Measurements from ENCODE around the gene CSF1. TPM values are rescaled to one million over a fixed set of nuclear protein-coding genes. Genes with fewer than 3 reads are reported as not detected.
"Not testable (repeated sequence)": the region's sequence is repeated elsewhere in the genome, so short reads cannot be mapped to it uniquely, and the experiment has no call there.

CSF1 gene
- total RNA-seq, 1 donor from 2014 or later = 5.8 TPM

- DNase-seq (ENCODE audit: low spot score) = no peak
These were observed 8.0 kb downstream of the CSF1 start for GRCh38 chr1:109918671-109919070.

- no peak for DNase-seq (ENCODE audit: low spot score)
These were observed 8.7 kb downstream of the CSF1 start for GRCh38 chr1:109919303-109919702.

- DNase-seq (ENCODE audit: low spot score) = not testable (repeated sequence)
These were observed 9.7 kb downstream of the CSF1 start for GRCh38 chr1:109920391-109920790.

DNA sequence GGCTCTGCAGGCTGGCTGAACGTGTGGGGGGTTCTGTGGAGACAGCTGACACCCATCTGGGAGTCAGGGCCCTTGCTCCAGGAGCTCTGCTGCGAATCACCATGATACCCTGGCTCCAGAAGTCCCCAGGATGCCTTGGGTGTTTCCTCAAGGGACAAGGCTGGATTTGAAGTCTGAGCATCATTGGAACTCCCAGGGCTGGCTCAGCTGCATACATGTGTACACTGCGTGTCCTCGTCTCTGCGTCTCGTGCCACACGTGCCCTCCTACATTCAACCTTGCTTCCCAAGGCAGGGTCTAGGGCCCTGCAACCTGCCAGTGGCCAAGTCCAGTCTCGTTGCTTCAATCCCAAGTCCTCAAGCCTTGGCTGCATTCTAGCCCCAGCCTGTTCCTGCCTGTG is 11.7 kb downstream of the CSF1 start:
- DNase-seq (ENCODE audit: low spot score) = no peak

DNA sequence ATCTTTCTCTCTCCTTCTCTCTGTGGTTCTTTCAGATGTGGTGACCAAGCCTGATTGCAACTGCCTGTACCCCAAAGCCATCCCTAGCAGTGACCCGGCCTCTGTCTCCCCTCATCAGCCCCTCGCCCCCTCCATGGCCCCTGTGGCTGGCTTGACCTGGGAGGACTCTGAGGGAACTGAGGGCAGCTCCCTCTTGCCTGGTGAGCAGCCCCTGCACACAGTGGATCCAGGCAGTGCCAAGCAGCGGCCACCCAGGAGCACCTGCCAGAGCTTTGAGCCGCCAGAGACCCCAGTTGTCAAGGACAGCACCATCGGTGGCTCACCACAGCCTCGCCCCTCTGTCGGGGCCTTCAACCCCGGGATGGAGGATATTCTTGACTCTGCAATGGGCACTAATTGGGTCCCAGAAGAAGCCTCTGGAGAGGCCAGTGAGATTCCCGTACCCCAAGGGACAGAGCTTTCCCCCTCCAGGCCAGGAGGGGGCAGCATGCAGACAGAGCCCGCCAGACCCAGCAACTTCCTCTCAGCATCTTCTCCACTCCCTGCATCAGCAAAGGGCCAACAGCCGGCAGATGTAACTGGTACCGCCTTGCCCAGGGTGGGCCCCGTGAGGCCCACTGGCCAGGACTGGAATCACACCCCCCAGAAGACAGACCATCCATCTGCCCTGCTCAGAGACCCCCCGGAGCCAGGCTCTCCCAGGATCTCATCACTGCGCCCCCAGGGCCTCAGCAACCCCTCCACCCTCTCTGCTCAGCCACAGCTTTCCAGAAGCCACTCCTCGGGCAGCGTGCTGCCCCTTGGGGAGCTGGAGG is 12.7 kb downstream of the CSF1 start:
- DNase-seq (ENCODE audit: low spot score) = no peak

DNA sequence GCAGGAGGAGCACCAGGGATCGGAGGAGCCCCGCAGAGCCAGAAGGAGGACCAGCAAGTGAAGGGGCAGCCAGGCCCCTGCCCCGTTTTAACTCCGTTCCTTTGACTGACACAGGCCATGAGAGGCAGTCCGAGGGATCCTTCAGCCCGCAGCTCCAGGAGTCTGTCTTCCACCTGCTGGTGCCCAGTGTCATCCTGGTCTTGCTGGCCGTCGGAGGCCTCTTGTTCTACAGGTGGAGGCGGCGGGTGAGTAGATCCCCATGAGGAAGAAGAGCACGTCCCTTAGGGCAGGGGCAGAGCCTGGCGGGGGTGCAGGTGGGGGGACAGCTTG is 13.3 kb downstream of the CSF1 start:
- no peak for DNase-seq (ENCODE audit: low spot score)

- DNase-seq (ENCODE audit: low spot score) = peak; percentile 83
These were observed 13.7 kb downstream of the CSF1 start for GRCh38 chr1:109924316-109924715.

- no peak for DNase-seq (ENCODE audit: low spot score)
These were observed 14.7 kb downstream of the CSF1 start for GRCh38 chr1:109925159-109925990.

DNA sequence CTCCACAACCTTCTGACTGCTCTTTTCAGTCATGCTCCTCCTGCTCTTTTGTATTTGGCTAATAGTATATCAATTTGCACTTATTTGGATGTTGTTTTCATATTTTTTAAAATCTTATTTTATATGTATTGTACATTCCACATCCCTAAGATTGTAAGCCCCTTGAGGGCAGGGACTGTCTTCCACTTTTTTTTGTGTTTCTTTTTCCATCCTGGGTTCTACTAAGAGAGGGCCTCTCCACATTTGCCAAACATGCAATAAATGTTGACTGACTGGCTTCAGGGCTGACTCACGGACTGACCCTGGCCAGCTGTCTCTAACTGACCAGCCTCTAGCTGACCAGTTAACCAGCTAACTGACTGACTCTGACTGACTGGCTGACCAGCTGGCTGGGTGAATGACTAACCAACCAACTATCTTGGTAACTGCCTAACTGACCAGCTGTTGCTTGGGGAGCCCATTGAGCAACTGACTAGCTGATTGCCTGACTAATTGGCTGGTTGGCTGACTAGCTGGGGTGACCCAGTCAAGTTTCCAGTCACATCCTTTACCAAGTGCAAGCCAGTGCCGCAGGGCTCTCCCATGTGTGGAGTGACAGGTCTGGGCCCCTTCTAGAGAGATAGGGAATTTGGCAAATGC is 16.1 kb downstream of the CSF1 start:
- no peak for DNase-seq (ENCODE audit: low spot score)

DNA sequence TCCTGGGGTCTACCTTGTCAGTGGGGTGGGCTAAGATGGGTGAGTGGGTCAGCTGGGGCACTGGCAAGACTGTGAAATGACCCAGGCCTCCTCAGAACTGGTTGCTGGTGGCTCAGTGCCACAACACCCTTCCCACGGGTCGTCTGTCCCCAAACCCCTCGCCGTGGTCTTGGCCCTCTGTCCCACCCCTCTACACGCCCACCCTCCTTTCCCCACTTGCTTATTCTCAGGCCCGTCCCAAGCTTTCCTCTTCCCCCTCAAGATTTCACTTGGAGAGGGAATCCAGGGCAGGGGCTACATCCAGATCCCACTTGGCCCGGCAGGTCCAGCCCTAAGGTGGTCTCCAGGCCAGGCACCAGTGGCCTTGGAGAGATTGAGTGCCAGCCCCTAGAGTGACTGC is 16.7 kb downstream of the CSF1 start:
- no peak for DNase-seq (ENCODE audit: low spot score)

DNA sequence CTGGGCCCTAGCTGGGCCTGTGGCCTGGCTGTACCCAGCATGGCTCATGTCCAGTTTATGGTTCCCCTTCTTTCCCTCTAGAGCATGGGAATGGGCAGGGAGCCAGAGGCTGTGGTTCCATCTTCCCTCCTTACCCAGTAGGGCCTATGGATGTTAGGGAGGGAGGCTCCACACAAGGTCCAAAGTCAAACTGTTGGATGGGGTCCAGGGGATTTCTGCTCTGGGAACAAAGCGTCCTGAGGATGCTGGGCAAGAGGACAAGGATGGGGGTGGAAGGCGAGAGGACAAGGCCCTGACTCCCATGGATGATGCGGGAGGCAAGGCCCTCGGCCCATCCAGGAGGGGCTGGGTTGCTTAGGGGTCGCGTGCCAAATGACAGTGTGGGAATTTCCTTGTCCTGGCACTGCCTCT is 17.3 kb downstream of the CSF1 start:
- peak; percentile 69 for DNase-seq (ENCODE audit: low spot score)

- DNase-seq (ENCODE audit: low spot score) = peak; percentile 85
These were observed 18.0 kb downstream of the CSF1 start for GRCh38 chr1:109928591-109929111.

- no peak for DNase-seq (ENCODE audit: low spot score)
These were observed 18.5 kb downstream of the CSF1 start for GRCh38 chr1:109929170-109929569.

DNA sequence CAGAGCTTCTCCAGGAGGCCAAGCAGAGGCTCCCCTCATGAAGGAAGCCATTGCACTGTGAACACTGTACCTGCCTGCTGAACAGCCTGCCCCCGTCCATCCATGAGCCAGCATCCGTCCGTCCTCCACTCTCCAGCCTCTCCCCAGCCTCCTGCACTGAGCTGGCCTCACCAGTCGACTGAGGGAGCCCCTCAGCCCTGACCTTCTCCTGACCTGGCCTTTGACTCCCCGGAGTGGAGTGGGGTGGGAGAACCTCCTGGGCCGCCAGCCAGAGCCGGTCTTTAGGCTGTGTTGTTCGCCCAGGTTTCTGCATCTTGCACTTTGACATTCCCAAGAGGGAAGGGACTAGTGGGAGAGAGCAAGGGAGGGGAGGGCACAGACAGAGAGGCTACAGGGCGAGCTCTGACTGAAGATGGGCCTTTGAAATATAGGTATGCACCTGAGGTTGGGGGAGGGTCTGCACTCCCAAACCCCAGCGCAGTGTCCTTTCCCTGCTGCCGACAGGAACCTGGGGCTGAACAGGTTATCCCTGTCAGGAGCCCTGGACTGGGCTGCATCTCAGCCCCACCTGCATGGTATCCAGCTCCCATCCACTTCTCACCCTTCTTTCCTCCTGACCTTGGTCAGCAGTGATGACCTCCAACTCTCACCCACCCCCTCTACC is 19.1 kb downstream of the CSF1 start:
- no peak for DNase-seq (ENCODE audit: low spot score)

- DNase-seq (ENCODE audit: low spot score) = no peak
These were observed 19.8 kb downstream of the CSF1 start for GRCh38 chr1:109930252-109930993.

DNA sequence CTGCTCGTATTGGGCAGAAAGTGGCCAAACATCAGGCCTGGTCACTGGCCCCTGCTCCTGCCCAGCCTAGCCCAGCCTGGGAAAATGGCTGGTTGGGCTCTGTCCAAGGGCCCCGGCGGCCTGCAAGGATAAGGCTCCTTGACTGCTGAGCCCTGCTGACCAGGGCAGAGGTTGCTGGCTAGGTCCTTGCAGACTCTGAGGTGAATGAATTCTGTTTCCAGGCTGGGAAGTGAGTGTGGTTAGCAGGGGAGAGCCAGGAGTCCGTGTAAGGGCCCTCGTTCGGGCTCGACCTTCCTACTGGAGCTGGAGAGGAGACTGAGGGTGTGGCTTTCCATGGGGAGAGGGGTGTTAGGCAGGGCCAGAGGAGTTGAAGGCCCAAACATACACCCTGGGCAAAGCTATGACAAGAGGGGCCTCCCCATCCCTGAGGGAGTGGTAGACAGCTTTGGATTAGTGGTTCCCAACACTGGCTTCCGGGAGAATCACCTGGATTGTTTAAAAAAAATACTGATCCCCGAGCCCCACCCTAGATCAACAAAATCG is 20.6 kb downstream of the CSF1 start:
- peak; percentile 82 for DNase-seq (ENCODE audit: low spot score)

GRCh38 chr1:109931911-109932636 is 21.4 kb downstream of the CSF1 start:
- no peak for DNase-seq (ENCODE audit: low spot score)

- no peak for DNase-seq (ENCODE audit: low spot score)
These were observed 22.0 kb downstream of the CSF1 start for GRCh38 chr1:109932679-109933078.

DNA sequence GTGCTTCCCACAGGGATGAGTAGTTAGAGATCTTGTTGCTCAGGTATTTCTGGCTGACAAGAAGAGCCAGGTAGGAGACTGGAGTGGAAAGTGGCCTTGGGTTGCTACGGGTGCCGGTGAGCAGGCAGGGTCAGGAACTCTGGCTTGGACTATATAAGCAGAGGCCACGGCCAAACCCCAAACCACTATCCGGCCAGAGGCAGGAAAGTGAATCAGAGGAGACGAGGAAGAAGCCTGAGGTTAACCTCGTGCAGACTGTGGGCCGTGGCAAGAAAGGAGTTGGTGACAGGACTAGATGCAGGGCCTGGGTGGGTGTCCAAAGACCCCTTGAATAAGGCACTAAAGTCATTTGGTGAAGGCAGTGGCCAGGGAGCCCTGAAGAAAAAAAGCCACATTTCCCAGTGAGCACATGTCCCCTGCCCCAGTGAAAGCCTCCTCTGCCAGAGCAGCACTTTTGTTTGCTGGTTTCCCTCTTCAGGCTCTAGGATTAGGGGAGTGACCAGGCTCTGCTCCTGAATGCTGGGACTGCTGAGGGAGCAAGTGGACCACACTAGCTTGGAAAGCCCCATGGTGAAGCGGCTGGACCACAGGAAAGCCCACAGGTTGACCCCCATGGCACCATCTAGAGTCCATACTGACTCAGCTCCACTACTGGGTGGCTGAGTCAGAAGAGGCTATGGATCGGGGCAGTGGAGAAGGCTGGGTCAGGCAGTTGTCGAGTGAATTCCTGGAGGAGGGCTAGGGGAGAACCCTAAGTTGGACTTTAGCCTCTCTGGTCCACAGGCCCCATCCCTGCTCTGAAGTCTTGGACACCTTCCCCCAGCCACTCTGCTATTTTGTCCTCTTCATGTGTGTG is 23.4 kb downstream of the CSF1 start:
- no peak for DNase-seq (ENCODE audit: low spot score)
